OCI-LY3 (cell line): ENCODE data around the gene DCDC2.
"Not testable (repeated sequence)": the region's sequence is repeated elsewhere in the genome, so short reads cannot be mapped to it uniquely, and the experiment has no call there.

Source experiments
- H2AFZ ChIP-seq: fragments of 200-600, 300-600 bp; shearing (Covaris generic); 2 replicates; pipeline ENCODE4 v1.6.0; 2014; ENCODE audit warnings: antibody characterized with exemption, low read depth, low read length
- H3K27ac ChIP-seq: fragments of 200-600, 300-600 bp; sonication (generic); 2 replicates; pipeline ENCODE4 v1.5.1; 2014; ENCODE audit warnings: mild to moderate bottlenecking, low read length, moderate library complexity, mixed read lengths
- H3K27me3 ChIP-seq: fragments of 200-600, 300-600 bp; sonication (generic); 2 replicates; pipeline ENCODE4 v1.6.1; 2014; ENCODE audit warnings: low read depth, low read length, mixed read lengths
- H3K36me3 ChIP-seq: fragments of 200-600, 300-600 bp; sonication (generic); replicated peaks from 2 replicates; pipeline ENCODE3; 2014; ENCODE audit warnings: low read depth, low read length, mixed read lengths
- H3K4me1 ChIP-seq: fragments of 300-600, 200-600 bp; sonication (generic); 2 replicates; pipeline ENCODE4 v1.6.1; 2014; ENCODE audit warnings: low read length, mixed read lengths
- H3K4me2 ChIP-seq: fragments of 200-600, 300-600 bp; sonication (generic); 2 replicates; pipeline ENCODE4 v1.6.1; 2014; ENCODE audit warnings: low read length, mixed read lengths
- H3K4me3 ChIP-seq: fragments of 300-600, 200-600 bp; sonication (generic); 2 replicates; pipeline ENCODE4 v1.5.1; 2014; ENCODE audit warnings: antibody characterized with exemption, mild to moderate bottlenecking, low read length, moderate library complexity
- H3K79me2 ChIP-seq: fragments of 300-600, 200-600 bp; shearing (Covaris generic); 2 replicates; pipeline ENCODE4 v1.6.1; 2014; ENCODE audit warnings: mild to moderate bottlenecking, low read length, mixed read lengths
- H3K9ac ChIP-seq: fragments of 300-600, 200-600 bp; shearing (Covaris generic); 2 replicates; pipeline ENCODE4 v1.6.0; 2014; ENCODE audit warnings: mild to moderate bottlenecking, low read length, moderate library complexity
- H3K9me3 ChIP-seq: fragments of 200-600, 300-600 bp; shearing (Covaris generic); 2 replicates; pipeline ENCODE4 v1.6.1; 2014; ENCODE audit warnings: low read length, mixed read lengths; ENCODE audit not compliant: insufficient read depth
- H4K20me1 ChIP-seq: fragments of 200-600, 300-600 bp; sonication (generic); 2 replicates; pipeline ENCODE4 v1.6.1; 2016; ENCODE audit warnings: low read length, mixed read lengths; ENCODE audit not compliant: insufficient read depth
- EZH2phosphoT487 ChIP-seq: fragments of 200-600 bp; shearing (Covaris generic); IDR thresholded peaks from 2 replicates; pipeline ENCODE4 v1.6.1; 2018; ENCODE audit warnings: antibody characterized with exemption, mixed run types, low read depth
- TF ChIP-seq, protein P1 (sequence below): fragments of 200-600, 300-600 bp; sonication (generic); IDR thresholded peaks from 2 replicates; pipeline ENCODE4 v1.5.1; 2014; ENCODE audit warnings: antibody characterized with exemption, low read length, low read depth

DCDC2 gene

GRCh38 chr6:24381476-24382219 is 23.8 kb upstream of the DCDC2 start:
- H3K27me3 ChIP-seq, result no peaks in the 10 kb centered on the region
- H3K4me3 ChIP-seq, result no peak overlapping the region
- H3K9me3 ChIP-seq, result no peaks in the 10 kb centered on the region
- H3K79me2 ChIP-seq, result no peaks in the 10 kb centered on the region
- peaks cover 7% of the 10 kb centered on the region for H3K4me1 ChIP-seq
- H3K36me3 ChIP-seq, result no peaks in the 10 kb centered on the region
- TF ChIP-seq EZH2phosphoT487, result no peak
- TF ChIP-seq, protein P1, sequence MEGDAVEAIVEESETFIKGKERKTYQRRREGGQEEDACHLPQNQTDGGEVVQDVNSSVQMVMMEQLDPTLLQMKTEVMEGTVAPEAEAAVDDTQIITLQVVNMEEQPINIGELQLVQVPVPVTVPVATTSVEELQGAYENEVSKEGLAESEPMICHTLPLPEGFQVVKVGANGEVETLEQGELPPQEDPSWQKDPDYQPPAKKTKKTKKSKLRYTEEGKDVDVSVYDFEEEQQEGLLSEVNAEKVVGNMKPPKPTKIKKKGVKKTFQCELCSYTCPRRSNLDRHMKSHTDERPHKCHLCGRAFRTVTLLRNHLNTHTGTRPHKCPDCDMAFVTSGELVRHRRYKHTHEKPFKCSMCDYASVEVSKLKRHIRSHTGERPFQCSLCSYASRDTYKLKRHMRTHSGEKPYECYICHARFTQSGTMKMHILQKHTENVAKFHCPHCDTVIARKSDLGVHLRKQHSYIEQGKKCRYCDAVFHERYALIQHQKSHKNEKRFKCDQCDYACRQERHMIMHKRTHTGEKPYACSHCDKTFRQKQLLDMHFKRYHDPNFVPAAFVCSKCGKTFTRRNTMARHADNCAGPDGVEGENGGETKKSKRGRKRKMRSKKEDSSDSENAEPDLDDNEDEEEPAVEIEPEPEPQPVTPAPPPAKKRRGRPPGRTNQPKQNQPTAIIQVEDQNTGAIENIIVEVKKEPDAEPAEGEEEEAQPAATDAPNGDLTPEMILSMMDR, result no peak
- no peak overlapping the region for H3K27ac ChIP-seq
- no peaks in the 10 kb centered on the region for H4K20me1 ChIP-seq
- no peak overlapping the region for H3K4me2 ChIP-seq
- no peak overlapping the region for H3K9ac ChIP-seq
- H2AFZ ChIP-seq, result no peak overlapping the region

DNA sequence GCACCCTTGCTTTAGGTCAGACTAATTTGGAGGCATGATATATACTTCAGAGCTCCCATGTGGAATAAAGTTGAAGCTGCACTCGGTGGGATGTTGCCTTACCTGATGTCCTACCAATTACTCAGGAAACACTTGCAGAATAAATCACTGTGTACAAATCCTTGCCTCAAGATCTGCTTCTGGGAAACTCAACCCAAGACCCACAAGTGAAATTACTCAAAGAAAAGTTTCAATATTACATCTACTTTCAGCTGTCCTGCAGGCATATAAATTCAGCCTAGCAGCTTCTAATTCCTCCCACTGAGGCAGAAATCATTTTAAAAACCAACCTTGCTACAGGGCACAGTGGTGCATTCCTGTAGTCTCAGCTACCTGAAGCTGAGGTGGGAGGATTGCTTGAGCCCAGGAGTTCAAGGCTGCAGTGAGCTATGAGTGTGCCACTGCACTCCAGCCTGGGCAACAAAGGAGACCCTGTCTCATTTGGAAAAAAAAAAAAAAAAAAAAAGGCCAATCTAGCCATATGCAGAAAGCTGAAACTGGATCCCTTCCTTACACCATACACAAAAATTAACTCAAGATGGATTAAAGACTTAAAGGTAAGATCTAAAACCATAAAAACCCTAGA is 20.7 kb upstream of the DCDC2 start:
- H3K4me3 ChIP-seq, result no peak overlapping the region
- peaks cover 7% of the 10 kb centered on the region for H3K4me1 ChIP-seq
- TF ChIP-seq, protein P1, result no peak
- TF ChIP-seq EZH2phosphoT487, result no peak
- H3K9me3 ChIP-seq, result no peaks in the 10 kb centered on the region
- no peak overlapping the region for H3K4me2 ChIP-seq
- H3K36me3 ChIP-seq, result no peaks in the 10 kb centered on the region
- H3K27me3 ChIP-seq, result no peaks in the 10 kb centered on the region
- no peak overlapping the region for H3K9ac ChIP-seq
- no peaks in the 10 kb centered on the region for H4K20me1 ChIP-seq
- H3K27ac ChIP-seq, result no peak overlapping the region
- no peaks in the 10 kb centered on the region for H3K79me2 ChIP-seq
- H2AFZ ChIP-seq, result no peak overlapping the region

- no peak overlapping the region for H3K4me2 ChIP-seq
- no peak overlapping the region for H3K4me3 ChIP-seq
- no peaks in the 10 kb centered on the region for H3K27me3 ChIP-seq
- no peaks in the 10 kb centered on the region for H4K20me1 ChIP-seq
- no peak overlapping the region for H2AFZ ChIP-seq
- H3K4me1 ChIP-seq, result peaks cover 7% of the 10 kb centered on the region
- H3K27ac ChIP-seq, result no peak overlapping the region
- H3K9ac ChIP-seq, result no peak overlapping the region
- no peaks in the 10 kb centered on the region for H3K36me3 ChIP-seq
- no peak for TF ChIP-seq EZH2phosphoT487
- TF ChIP-seq, protein P1, result no peak
- H3K79me2 ChIP-seq, result no peaks in the 10 kb centered on the region
- H3K9me3 ChIP-seq, result no peaks in the 10 kb centered on the region
These were observed 19.0 kb upstream of the DCDC2 start for GRCh38 chr6:24376871-24377270.

- no peaks in the 10 kb centered on the region for H3K27me3 ChIP-seq
- no peak overlapping the region for H3K9ac ChIP-seq
- no peak overlapping the region for H3K4me2 ChIP-seq
- no peak for TF ChIP-seq EZH2phosphoT487
- TF ChIP-seq, protein P1, result no peak
- H3K36me3 ChIP-seq, result no peaks in the 10 kb centered on the region
- no peak overlapping the region for H3K27ac ChIP-seq
- H3K79me2 ChIP-seq, result no peaks in the 10 kb centered on the region
- peaks cover 7% of the 10 kb centered on the region for H3K4me1 ChIP-seq
- no peaks in the 10 kb centered on the region for H4K20me1 ChIP-seq
- no peaks in the 10 kb centered on the region for H3K9me3 ChIP-seq
- H3K4me3 ChIP-seq, result no peak overlapping the region
- no peak overlapping the region for H2AFZ ChIP-seq
These were observed 16.8 kb upstream of the DCDC2 start for GRCh38 chr6:24374612-24375011.

DNA sequence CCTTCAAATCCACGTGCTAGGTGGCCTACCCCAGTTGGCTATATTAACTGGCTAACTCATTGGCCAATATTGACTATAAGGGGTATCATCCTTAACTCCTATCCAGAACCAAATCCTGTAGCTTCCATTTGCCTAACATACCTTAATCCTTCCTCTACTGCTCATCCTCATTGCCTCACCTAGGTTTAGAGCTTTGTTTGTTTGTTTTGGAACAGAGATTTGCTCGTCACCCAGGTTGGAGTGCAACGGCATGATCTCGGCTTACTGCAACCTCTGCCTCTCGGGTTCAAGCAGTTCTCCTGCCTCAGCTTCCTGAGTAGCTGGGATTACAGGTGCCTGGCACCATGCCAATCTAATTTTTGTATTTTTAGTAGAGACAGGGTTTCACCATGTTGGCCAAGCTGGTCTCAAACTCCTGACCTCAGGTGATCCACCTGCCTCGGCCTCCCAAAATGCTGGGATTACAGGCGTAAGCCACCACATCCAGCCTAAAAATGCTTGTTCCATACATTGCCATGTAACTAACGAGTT is 7.3 kb upstream of the DCDC2 start:
- H3K9me3 ChIP-seq, H3K27ac ChIP-seq, H3K4me2 ChIP-seq, H3K9ac ChIP-seq, H2AFZ ChIP-seq, H3K36me3 ChIP-seq, H4K20me1 ChIP-seq, H3K4me3 ChIP-seq, H3K4me1 ChIP-seq, H3K27me3 ChIP-seq, H3K79me2 ChIP-seq: not testable (repeated sequence)

GRCh38 chr6:24362363-24362762 is 4.5 kb upstream of the DCDC2 start:
- not testable (repeated sequence) for H3K27me3 ChIP-seq, H3K36me3 ChIP-seq, H3K9me3 ChIP-seq, H2AFZ ChIP-seq, H3K79me2 ChIP-seq, H4K20me1 ChIP-seq, H3K27ac ChIP-seq, H3K4me2 ChIP-seq, H3K9ac ChIP-seq, H3K4me1 ChIP-seq, H3K4me3 ChIP-seq
